ENCODE results near the gene EMP2.
"Not testable (repeated sequence)": the region's sequence is repeated elsewhere in the genome, so short reads cannot be mapped to it uniquely, and the experiment has no call there.

EMP2 gene

DNA sequence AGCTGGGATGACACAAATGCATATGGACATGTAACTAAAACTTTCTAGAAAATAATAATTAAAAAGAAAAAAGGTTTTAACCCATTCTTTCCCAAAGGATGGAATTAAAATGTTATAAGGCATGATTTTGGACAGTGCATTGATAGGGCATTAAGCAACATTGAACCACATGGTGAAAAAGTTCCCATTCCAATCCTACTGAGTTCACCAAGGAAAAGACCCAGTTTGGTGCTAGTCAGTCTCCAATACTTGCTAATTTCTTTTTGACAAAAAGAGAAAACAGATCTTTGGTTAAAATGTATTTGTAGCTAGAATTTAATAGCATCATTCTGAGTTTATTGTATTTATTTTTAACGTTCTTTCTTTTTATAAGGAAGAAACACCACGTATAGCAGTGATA lies 28.1 kb downstream of the EMP2 start:
- no peak for DNase-seq (ENCODE audit: low read depth)

DNA sequence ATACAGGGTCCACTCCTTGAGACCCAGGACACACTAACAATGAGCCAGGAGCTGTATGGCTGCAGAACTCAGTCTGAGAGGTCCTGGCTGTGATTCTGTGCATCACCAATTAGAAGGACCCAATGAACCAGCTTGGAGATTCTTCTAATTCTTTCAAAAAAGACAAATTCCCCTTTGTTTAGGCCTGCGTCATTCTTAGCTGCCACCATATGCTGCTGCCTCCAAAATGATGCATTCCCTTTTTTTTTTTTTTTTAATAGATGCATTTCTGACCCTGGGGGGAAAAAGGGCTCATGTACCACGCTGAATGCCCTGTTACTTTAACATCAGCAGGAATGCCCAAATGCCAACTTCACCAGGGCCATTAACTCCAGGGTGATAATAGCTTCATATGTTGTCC lies 28.5 kb downstream of the EMP2 start:
- no peak for DNase-seq (ENCODE audit: low read depth)

DNA sequence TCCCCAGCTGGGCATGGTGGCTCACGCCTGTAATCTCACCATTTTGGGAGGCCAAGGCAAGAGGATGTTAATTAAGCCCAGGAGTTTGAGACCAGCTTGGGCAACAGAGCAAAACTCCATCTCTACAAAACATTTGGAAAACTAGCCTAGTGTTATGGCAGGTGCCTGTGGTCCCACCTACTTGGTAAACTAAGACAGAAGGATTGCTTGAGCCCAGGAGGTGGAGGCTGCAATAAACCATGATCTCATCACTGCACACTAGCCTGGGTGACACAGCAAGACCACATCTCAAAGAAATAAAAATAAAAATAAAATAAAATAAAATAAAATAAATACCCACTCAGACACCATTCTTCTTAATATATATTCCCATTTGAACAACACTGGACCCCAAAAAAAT lies 32.0 kb downstream of the EMP2 start:
- DNase-seq (ENCODE audit: low read depth): no peak

DNA sequence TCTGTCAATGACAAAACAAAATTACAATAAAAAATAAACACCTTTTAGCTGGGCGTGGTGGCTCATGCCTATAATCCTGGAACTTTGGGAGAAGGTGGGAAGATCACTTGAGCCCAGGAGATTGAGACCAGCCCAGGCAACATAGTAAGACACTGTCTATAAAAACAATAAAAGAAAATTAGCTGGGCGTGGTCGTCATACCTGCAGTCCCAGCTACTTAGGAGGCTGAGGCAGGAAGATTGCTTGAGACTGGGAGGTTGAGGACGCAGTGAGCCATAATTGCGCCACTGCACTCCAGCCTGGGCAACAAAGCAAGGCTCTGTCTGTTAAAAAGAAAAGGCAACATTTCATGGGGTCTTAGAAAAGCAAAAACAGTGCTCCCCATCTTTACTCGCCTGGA lies 32.7 kb downstream of the EMP2 start:
- DNase-seq (ENCODE audit: low read depth): no peak

DNA sequence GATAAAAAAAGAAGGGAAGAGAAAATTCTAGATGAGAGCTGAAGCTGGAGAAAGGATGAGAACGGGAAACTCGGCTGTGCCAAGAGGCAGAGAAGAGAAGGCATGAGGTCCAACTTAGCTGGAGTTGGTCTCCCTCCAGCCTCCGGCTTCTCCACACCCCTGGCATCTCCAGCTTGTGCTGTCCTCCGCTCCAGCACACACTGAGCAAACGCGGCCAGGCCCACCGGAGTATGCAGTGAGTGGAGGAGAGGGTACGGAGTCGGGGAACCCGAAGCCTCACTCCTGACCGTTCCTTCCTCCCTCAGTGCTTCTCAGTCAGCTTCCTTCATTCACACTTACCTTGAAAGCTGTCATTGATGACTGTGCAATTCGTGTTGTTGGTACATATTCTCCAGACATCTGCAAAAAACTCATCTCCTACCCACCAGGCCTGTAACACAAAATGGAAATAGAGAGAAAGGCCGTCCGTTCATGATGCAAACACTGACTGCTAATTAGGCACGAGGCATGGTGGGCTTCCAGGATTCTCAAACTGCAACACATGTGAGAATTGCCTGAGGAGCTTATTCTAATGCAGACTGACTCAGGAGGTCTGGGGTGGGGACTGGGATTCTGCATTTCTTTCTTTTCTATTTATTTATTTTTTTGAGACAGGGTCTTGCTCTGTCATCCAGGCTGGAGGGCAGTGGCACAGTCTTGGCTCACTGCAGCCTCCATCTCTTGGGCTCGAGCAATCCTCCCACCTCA lies 37.0 kb downstream of the EMP2 start:
- DNase-seq (ENCODE audit: low read depth): no peak

DNA sequence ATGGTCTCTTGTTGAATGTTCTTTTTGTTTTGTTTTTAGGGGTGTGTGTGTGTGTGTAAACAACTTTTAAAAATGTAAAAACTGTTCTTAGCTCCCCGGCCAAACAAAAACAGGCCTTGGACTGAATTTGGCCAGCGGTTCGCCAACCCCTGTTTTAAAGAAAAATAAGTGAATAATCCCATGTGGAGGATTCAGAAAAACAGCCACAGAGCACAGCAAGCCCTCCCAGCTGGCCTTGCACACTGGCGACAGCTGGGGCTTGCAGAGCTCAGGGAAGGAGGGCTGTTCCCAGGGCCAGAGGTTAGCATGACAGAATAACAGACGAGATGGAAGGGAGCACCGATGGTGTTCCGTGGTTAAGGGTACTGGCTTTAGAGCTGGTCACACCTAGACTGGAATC lies 39.0 kb downstream of the EMP2 start:
- no peak for DNase-seq (ENCODE audit: low read depth)

DNA sequence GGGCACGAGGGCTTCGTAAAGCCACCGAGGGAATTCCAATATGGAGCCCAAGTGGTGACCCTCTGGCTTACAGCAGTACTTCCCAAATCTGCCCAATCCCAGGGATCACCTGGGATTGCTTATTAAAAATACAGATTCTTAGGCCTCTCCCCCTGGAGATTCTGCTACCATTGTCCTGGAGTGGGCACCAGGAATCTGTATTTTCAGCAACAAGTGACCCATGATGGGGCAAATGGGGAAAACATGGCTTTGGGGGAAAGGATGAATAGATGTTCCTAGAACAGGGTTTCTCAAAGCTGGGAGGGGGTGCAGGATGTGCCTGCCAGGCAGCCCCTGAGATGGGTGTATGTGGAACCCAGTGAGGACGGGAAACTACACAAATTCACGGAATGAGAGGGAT lies 40.6 kb downstream of the EMP2 start:
- DNase-seq (ENCODE audit: low read depth): no peak

DNA sequence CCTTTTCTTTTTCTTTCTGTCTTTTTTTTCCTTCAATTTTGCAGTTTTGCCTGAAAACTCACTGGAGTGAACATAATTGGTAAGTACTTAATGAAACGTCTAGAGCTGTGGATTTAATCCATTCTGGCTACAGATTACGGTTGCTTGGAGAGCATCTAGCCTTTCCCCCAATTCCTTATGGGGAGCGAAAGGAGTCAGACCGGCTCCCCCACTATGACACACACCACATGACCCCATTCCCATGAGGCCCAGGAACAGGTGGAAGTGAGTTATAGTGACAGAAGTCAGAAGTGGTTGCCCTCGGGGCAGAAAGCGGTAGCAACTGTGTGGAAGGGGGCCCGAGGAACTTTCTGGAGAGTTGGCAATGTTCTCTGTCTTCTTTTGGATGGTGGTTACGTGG lies 41.2 kb downstream of the EMP2 start:
- no peak for DNase-seq (ENCODE audit: low read depth)

DNA sequence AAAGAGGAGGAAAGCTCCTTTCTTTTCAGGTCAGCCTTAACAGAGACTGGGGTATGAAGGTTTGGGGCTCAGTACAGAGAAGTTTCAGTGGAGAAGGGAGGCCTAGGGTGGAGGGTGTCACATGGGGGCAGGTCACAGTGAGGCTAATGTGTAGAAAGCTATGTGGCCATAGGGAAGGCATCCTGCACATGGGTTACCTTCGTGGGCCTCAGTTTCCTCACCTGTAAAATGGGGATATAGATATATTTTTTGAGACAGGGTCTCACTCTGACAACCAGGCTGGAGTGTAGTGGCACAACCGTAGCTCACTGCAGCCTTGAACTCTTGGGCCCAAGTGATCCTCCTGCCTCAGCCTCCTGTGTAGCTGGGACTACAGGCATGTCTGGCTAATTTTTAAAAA lies 41.8 kb downstream of the EMP2 start:
- no peak for DNase-seq (ENCODE audit: low read depth)

DNA sequence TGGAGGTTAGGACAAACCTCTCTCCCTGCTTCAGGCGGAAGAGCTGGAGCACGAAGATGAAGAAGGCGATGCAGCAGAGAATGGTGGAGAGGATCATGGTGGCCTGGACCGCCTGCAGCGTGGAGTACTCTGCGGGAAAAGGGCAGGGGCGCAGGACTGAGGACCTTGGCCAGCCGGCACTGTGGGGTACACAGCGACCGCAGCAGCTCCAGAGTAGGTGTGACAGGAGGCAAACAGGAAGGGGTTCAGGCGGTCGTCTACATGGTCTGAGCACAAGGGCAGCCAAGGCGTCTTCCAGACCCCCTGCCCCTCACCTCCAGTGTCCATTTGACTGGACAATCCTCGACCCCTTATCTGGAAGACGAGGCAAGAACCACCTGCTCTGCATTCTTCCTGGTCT lies 42.5 kb downstream of the EMP2 start:
- DNase-seq (ENCODE audit: low read depth): no peak

DNA sequence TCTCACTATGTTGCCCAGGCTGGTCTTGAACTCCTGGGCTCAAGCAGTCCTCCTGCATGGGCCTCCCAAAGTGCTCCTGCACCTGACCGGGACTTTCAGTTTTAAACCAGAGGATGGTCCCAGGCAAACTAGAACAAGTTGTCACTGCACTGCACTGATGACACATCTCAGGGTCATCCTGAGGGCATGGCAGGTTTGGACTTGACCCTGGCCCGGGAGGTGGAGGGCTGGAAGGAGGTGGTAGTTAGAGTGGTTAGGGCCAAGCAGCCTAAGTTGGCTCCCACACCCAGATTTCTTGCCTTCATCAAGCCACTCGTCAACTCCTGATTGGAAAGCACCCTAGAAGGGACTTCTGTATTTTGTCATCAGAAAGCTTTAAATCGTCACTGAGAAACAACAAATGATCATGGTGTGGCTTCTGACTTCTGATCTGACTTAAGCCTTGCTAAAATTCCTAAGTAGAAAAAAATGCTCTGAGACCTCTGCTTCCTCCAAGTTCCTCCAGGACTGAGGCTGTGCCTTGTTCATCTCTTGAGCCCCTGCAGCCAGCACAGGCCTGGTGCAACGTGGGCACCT lies 43.5 kb downstream of the EMP2 start:
- DNase-seq (ENCODE audit: low read depth): no peak

DNA sequence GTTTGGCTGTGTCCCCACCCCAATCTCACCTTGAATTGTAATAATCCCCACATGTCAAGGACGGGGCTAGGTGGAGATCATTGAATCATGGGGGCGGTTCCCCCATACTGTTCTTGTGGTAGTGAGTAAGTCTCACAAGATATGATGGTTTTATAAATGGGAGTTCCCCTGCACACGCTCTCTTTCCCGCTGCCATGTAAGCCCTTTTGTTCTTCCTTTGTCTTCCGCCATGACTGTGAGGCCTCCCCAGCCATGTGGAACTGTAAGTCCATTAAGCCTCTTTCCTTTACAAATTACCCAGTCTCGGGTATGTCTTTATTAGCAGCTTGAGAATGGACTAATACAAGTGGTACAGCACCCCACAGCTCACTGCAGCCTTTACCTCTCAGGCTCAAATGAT lies 44.1 kb downstream of the EMP2 start:
- not testable (repeated sequence) for DNase-seq (ENCODE audit: low read depth)

DNA sequence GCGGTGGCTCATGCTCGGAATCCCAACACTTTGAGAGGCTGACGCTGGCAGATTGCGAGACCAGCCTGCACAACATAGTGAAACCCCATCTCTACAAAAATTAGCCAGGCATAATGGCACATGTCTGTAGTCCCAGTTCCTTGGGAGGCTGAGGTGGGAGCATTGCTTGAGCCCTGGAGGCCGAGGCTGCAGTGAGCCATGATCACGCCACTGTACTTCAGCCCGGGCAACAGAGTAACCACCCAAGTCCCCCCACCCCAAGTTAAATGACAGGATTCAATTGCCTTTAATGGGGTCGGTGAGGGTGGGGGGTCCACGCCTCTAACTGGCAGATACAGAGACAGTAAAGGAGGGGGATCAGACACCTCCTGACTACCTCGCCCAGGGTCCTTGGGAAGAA lies 44.9 kb downstream of the EMP2 start:
- DNase-seq (ENCODE audit: low read depth): no peak

DNA sequence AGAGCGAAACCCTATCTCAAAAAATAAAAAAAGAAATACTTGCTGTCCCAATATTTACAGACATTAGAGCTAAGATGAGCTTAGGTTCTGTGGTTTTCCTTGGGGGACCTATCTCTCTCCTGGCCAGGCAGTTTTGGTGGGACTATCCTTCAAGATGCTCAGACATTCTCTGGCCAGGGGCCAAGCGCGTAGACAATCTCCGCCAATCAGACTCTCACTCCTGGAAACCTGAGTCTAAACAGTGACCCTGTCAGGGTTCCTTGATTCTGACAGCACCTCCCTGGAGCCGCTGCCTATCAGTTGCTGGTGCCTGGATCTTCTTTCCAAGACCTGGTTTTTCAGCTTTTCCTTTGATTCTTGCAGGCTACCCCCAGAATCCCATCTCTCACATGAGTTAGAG lies 45.6 kb downstream of the EMP2 start:
- no peak for DNase-seq (ENCODE audit: low read depth)

DNA sequence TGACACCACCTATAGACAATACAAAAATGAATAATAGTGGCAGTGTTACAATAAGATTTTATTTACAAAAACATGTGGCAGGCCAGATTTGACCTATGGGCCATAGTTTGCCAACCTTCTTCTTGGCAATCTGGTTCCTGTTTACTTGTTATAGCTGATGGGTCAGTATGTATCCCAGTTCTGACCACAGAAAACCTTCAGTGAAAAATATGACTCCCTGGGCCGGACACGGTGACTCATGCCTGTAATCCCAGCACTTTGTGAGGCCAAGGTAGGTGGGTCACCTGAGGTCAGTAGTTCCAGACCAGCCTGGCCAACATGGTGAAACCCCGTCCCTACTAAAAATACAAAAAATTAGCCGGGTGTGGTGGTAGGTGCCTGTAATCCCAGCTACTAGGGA lies 46.8 kb downstream of the EMP2 start:
- DNase-seq (ENCODE audit: low read depth): not testable (repeated sequence)

DNA sequence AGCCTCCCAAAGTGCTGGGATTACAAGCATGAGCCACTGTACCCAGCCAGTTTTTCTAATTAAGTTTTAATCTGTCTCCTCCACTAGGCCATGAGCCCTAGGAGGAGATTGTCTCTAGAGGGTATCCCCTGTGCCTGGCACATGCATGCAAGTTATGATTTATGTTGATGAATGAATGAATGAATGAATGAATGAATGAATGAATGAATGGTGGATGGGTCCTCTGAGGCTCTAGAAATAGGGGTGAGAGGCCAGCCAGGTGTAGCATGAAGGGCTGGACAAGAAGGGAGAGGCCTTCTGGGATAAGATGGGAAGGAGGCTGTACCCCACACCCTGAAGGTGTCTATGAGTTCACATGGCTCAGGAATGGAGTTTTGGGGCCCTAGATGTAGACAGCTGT lies 48.8 kb downstream of the EMP2 start:
- no peak for DNase-seq (ENCODE audit: low read depth)

DNA sequence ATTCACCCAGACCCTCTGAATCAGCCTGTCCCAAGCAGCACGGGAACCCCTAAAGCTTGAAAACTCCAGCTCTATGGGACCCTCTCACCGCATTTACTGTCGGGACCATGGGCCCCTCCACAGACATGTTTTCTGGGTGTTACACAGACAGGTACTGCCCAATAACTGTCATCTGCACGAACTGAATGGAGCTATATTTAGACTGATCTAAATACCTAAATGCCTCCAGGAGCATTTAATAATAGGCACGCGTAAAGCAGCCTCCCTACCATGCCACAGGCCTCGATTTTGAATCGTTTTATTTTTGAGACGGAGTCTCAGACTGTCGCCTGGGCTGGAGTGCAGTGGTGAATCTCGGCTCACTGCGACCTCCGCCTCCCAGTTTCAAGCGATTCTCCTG lies 49.7 kb downstream of the EMP2 start:
- DNase-seq (ENCODE audit: low read depth): no peak

DNA sequence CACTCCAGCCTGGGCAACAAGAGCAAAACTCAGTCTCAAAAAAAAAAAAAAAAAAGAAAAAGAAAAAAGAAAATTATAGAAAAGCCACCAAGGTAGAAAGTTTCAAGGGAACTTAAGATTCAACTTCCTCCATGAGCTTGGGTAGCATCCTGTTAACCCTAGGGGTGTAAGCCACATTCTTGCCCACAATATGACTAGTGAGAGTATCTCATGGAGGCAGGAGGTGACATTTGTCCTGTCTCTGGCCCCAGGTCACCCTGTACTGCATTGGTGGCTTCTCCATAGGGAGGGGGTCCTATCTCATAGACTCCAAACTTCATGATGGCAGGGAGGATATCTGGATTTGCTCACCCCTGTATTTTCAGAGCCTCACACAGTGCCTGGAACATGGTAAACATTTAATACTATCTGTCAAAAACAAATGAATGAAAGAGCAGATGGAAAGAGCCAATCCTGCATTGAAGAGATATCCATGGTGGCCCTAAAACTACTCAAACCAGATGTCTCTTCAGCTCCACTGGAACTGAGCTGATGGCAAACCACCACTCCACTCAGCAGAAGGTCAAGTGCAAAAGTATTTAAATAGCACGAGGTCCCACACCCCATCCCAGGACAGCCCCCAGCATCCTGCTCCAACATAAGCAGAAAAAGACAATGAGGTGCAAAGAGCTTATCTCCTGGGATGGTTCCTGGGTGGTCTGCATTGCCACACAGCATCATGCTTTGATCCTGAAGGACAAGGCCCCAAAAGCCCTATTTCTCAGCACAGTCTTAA lies 50.3 kb downstream of the EMP2 start:
- DNase-seq (ENCODE audit: low read depth): no peak

DNA sequence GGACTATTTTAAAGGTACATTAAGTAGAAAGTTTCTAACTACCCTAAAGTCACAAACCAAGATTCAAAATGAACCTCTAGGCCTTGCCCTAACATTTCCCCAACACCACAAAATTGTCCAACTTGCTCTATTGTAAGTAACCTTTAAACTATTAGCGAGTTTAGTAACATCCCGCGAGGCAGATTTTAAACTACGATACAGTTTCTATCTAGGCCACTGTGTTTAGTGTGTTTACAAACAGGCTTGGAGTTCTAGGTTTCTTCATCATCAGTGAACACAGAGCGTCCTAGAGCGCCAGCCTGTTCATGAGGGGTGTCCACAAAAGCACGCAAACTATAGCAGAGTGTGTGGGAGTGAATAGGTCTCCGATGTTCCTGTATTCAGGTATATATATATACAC lies 51.8 kb downstream of the EMP2 start:
- DNase-seq (ENCODE audit: low read depth): no peak

DNA sequence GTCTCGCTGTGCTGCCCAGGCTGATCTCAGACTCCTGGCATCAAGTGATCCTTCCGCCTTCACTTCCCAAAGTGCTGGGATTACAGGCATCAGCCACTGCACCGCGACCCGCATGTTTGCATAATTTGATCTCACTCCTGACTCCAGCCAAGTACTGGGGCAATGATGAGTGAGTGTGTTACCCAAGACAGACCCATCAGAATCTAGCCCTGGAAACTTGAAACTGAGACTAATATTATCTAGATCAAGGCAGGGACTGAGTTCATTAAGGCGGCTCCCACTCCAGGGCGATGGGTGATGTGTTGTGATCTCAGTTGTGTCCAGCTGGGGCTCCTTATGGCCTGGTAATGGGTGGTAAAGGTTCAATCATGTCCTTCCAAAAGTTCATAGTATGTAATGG lies 53.4 kb downstream of the EMP2 start:
- no peak for DNase-seq (ENCODE audit: low read depth)

DNA sequence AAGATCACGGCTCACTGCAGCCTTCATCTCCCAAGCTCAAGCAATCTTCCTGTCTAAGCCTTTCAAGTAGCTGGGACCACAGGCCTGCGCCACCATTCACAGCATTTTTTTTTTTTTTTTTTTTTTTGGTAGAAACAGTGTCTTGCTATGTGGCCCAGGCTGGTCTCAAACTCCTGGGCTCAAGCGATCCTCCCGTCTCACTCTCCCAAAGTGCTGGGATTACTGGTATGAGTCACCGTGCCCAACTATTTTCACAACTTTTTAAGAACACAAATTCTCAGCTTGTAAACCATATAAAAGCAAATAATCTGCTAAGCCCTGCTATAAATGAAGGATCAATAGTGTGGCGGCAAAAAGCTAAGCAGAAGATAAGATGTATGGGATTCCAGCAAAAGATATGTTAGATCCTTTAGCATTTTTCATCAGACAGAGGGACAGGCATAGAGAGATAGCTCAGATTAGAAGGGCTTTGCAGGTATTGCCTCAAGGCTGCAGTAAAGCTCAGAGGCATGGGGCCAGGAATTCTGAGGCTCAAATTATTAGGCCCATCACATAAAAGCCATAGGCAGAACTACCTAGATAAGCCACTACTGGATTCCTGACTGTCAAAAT lies 55.1 kb downstream of the EMP2 start:
- no peak for DNase-seq (ENCODE audit: low read depth)

DNA sequence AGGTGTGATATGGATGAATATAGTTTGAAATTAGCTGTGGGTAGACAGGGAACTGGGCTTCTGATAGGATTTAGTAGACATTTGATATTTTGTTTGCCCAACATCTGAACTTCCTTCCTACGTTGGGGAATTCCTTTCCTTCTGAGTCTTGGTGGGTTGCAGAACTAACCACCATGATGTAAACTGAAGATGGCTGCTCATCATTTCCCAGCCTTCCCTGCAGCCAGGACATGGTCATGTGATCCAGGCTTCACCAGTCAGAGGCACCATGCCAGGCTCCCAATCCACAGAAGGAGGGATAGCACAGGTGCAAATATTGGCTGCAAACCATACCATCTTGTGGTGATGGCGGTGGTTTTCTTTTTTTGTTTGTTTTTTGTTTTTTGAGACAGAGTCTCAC lies 57.4 kb downstream of the EMP2 start:
- no peak for DNase-seq (ENCODE audit: low read depth)

DNA sequence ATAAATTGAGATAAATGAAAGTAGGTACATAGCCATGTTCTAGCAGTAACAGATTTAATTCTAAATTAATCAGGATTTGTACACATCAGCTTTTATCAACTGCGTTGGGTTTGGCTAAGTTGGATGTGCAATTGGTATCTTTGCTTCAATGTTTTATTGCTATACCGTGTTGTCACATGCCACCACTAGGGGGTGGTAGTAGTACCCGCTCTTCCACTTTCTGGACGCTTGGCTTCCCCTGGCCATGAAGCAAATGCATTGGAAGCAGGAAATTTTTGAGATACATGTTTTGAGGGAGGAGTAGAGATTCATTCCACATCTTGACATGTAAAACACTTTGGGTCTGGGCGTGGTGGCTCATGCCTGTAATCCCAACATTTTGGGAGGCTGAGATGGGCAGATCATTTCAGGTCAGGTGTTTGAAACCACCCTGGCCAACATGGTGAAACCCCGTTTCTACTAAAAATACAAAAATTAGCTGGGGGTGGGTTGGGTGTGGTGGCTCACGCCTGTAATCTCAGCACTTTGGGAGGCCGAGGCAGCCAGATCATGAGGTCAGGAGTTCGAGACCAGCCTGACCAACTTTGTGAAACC lies 58.6 kb downstream of the EMP2 start:
- DNase-seq (ENCODE audit: low read depth): peak; percentile 17

Data from HS-27A (cell line).